Vagina (tissue), 2 donors: Measurements from ENCODE around the gene CCDC83. TPM values are rescaled to one million over a fixed set of nuclear protein-coding genes. Genes with fewer than 3 reads are reported as not detected.
A peak's percentile ranks its signal among the peaks of the same experiment; 100 is the strongest.

Experiments used
- DNase-seq, 2 donors: peaks; one replicate each; pipeline ENCODE4 v3.0.0-alpha.2; 2017; ENCODE audit errors: extremely low spot score in 2 of 2
- H3K27ac ChIP-seq: fragments of 200-600 bp; sonication (generic); one replicate; pipeline ENCODE4 v1.5.1; 2019
- H3K27me3 ChIP-seq: fragments of 200-600 bp; sonication (generic); one replicate; pipeline ENCODE4 v1.5.1; 2019
- H3K36me3 ChIP-seq, 2 donors: fragments of 200-600 bp; sonication (generic); one replicate each; pipeline ENCODE4 v1.5.1; 2017 to 2019
- H3K4me1 ChIP-seq: fragments of 200-600 bp; sonication (generic); one replicate; pipeline ENCODE4 v1.5.1; 2019
- H3K4me3 ChIP-seq, 2 donors: fragments of 200-600 bp; sonication (generic); 1 replicate in 1 of 2; 2 replicates in 1 of 2; pipeline ENCODE4 v1.5.1; 2016 to 2019
- H3K9me3 ChIP-seq: fragments of 200-600 bp; sonication (generic); one replicate; pipeline ENCODE4 v1.5.1; 2019
- CTCF ChIP-seq, 3 experiments: fragments of 450-650 bp in 2 of 3; fragments of 200-600 bp in 1 of 3; sonication (generic) in 1 of 3; IDR thresholded peaks; one replicate each; pipeline ENCODE4 v1.5.1; 2017 to 2019; ENCODE audit warnings: antibody characterized with exemption in 3 of 3, mild to moderate bottlenecking in 2 of 3, moderate library complexity in 2 of 3
- POLR2A ChIP-seq, 2 donors: fragments of 450-650 bp; IDR thresholded peaks; one replicate each; pipeline ENCODE4 v1.6.1; 2017; ENCODE audit warnings: antibody characterized with exemption in 2 of 2, mild to moderate bottlenecking in 2 of 2, moderate library complexity in 2 of 2
- POLR2AphosphoS5 ChIP-seq, 2 donors: sonication (generic); formaldehyde crosslinking; IDR thresholded peaks; one replicate each; pipeline ENCODE4 v1.9.0; 2017; ENCODE audit warnings: antibody characterized with exemption in 2 of 2, mild to moderate bottlenecking in 2 of 2, low read depth in 1 of 2; ENCODE audit not compliant: insufficient read depth in 1 of 2
- intact Hi-C: fragments of 100-400 bp; cut with DNase I; formaldehyde crosslinking; loops from one replicate; pipeline ENCODE4 v1.15.1; 2023
- total RNA-seq: library from RNA; depleted of rRNA; stranded (reverse); fragments of >200 nt; gene quantifications from one replicate; pipeline ENCODE4 v1.2.3, GENCODE V29; 2016

Gene CCDC83
- total RNA-seq, 1 donor from 2014 or later: not detected

- DNase-seq: no peak
- Histone ChIP-seq H3K4me1 (no peaks in the 10 kb centered on the region), H3K9me3 (no peaks in the 10 kb centered on the region), H3K27ac (no peak overlapping the region), H3K36me3 (no peaks in the 10 kb centered on the region), H3K4me3 (no peak overlapping the region), H3K27me3 (no peaks in the 10 kb centered on the region)
- intact Hi-C loops: no loop called here
- no peak for TF ChIP-seq POLR2AphosphoS5 (IDR thresholded peaks at IDR 0.05; ENCODE audit: insufficient read depth in 1 of 2, low read depth in 1 of 2)
- TF ChIP-seq POLR2A (IDR thresholded peaks at IDR 0.05): no peak
- no peak for TF ChIP-seq CTCF (IDR thresholded peaks at IDR 0.05)
Measured at GRCh38 chr11:85935751-85936150, 80.6 kb downstream of the CCDC83 start.

GRCh38 chr11:85937835-85938234 lies 82.7 kb downstream of the CCDC83 start:
- no peak overlapping the region for H3K4me3 ChIP-seq
- no peaks in the 10 kb centered on the region for H3K4me1 ChIP-seq
- no peaks in the 10 kb centered on the region for H3K27me3 ChIP-seq
- no peak overlapping the region for H3K27ac ChIP-seq
- intact Hi-C loops: no loop called here
- TF ChIP-seq POLR2A (IDR thresholded peaks at IDR 0.05): no peak
- TF ChIP-seq POLR2AphosphoS5 (IDR thresholded peaks at IDR 0.05; ENCODE audit: insufficient read depth in 1 of 2, low read depth in 1 of 2): no peak
- no peak for TF ChIP-seq CTCF (IDR thresholded peaks at IDR 0.05)
- no peaks in the 10 kb centered on the region for H3K9me3 ChIP-seq
- H3K36me3 ChIP-seq: no peaks in the 10 kb centered on the region
- DNase-seq: no peak

- H3K4me3 ChIP-seq: no peak overlapping the region
- H3K27me3 ChIP-seq: no peaks in the 10 kb centered on the region
- no peaks in the 10 kb centered on the region for H3K9me3 ChIP-seq
- H3K27ac ChIP-seq: no peak overlapping the region
- H3K4me1 ChIP-seq: no peaks in the 10 kb centered on the region
- DNase-seq: no peak
- no peaks in the 10 kb centered on the region for H3K36me3 ChIP-seq
- TF ChIP-seq POLR2A (IDR thresholded peaks at IDR 0.05): no peak
- intact Hi-C loops: no loop called here
Measured at GRCh38 chr11:85939099-85940015, 84.2 kb downstream of the CCDC83 start.

- DNase-seq: no peak
- no peaks in the 10 kb centered on the region for H3K9me3 ChIP-seq
- no peak for TF ChIP-seq POLR2A (IDR thresholded peaks at IDR 0.05)
- peak; percentile 47 to 70 (median 51) for TF ChIP-seq CTCF (IDR thresholded peaks at IDR 0.05)
- no peak for TF ChIP-seq POLR2AphosphoS5 (IDR thresholded peaks at IDR 0.05; ENCODE audit: insufficient read depth in 1 of 2, low read depth in 1 of 2)
- no peak overlapping the region for H3K4me3 ChIP-seq
- intact Hi-C loops: no loop called here
- peaks cover 4% of the 10 kb centered on the region for H3K4me1 ChIP-seq
- no peaks in the 10 kb centered on the region for H3K27me3 ChIP-seq
- no peak overlapping the region for H3K27ac ChIP-seq
- H3K36me3 ChIP-seq: no peaks in the 10 kb centered on the region
Measured at GRCh38 chr11:85941380-85941973, 86.3 kb downstream of the CCDC83 start.

- H3K4me3 ChIP-seq: no peak overlapping the region
- no peak for TF ChIP-seq POLR2AphosphoS5 (IDR thresholded peaks at IDR 0.05; ENCODE audit: insufficient read depth in 1 of 2, low read depth in 1 of 2)
- no peak for DNase-seq
- no peaks in the 10 kb centered on the region for H3K9me3 ChIP-seq
- no peaks in the 10 kb centered on the region for H3K27me3 ChIP-seq
- H3K27ac ChIP-seq: no peak overlapping the region
- H3K4me1 ChIP-seq: peaks cover 21% of the 10 kb centered on the region
- intact Hi-C loops: no loop called here
- no peaks in the 10 kb centered on the region for H3K36me3 ChIP-seq
Measured at GRCh38 chr11:85945296-85945695, 90.1 kb downstream of the CCDC83 start.

- intact Hi-C loops: no loop called here
- H3K4me3 ChIP-seq: no peak overlapping the region
Measured at GRCh38 chr11:85945788-85946187, 90.6 kb downstream of the CCDC83 start.

More at GRCh38 chr11:85945788-85946187, 90.6 kb downstream of the CCDC83 start:
- no peaks in the 10 kb centered on the region for H3K9me3 ChIP-seq
- no peak for DNase-seq
- H3K27ac ChIP-seq: no peak overlapping the region
- H3K4me1 ChIP-seq: peaks cover 21% of the 10 kb centered on the region
- H3K27me3 ChIP-seq: no peaks in the 10 kb centered on the region
- TF ChIP-seq CTCF (IDR thresholded peaks at IDR 0.05): no peak
- no peak for TF ChIP-seq POLR2A (IDR thresholded peaks at IDR 0.05)
- TF ChIP-seq POLR2AphosphoS5 (IDR thresholded peaks at IDR 0.05; ENCODE audit: insufficient read depth in 1 of 2, low read depth in 1 of 2): no peak
- H3K36me3 ChIP-seq: no peaks in the 10 kb centered on the region
